GM21515 (cell line): Measurements from ENCODE around the gene PRSS50.

Experiments used
- ATAC-seq: cut with Tn5 transposase; IDR thresholded peaks from one replicate; pipeline ENCODE4 v1.9.1; 2021; ENCODE audit not compliant: unreplicated experiment

The PRSS50 gene

GRCh38 chr3:46693038-46693891, 24.4 kb downstream of the PRSS50 start, which contains the start of gene ALS2CL:
TSS of gene ALS2CL (minus strand) at chr3:46693679. CDS start at chr3:46689440, 4,239 bp downstream.
- no peak for ATAC-seq

GRCh38 chr3:46692566-46692990, 25.1 kb downstream of the PRSS50 start:
- ATAC-seq, result no peak

DNA sequence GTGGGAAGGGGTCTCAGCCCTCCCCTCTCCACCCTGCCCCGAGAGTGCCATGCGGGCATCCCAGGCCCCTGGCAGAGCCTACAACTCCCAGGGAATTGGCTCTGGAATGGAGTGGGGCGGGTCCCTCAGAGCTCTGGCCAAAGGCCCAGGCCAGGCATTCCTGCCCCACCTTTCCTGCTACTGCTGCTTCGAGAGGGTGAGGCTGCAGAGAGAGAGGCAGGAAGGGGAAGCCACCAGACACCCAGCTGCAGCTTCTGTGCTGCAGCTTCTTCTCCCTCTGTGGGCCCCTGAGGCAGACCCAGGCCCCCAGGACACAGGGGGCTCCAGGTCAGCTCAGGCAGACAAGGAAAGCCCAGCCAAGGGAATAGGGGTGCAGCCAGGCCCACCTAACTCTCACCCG, 26.9 kb downstream of the PRSS50 start:
- no peak for ATAC-seq

- no peak for ATAC-seq
Measured at GRCh38 chr3:46685446-46685845, 32.2 kb downstream of the PRSS50 start.

- ATAC-seq, result no peak
Measured at GRCh38 chr3:46684891-46685290, 32.8 kb downstream of the PRSS50 start.

GRCh38 chr3:46682974-46683373, 34.7 kb downstream of the PRSS50 start:
- ATAC-seq, result no peak

DNA sequence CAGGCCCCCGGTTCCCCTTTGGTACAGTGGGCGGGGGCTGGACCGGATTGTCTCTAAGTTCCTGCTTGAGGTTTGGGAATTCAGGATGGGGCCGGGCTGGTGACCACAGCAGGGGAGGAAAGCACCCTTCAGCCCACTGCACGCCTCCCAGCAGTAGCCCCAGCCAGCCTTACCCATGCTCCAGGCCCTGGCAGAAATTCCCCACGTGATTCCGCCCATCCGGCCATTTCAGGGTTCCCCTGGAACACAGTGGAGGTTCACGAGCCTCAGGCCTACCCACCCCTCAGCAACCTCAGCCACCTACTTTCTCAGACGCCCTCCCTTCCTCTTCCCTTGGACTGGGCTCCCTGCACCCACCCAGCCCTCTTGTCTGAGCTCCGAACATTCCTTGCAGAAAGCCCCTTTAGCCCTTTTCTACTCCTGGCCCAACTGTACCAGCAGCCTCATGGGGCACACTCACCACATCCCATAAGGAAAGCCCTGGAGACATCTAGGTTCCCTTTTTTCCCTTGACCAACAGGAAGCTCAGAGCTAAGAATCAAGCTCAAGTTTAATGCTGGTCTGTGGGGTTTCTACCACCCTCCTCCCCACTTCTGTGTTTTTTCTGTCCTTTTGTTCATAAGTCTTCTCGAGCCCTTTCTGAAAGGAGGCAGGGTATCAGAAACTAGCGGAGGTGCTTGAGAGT, 35.7 kb downstream of the PRSS50 start:
- no peak for ATAC-seq

- no peak for ATAC-seq
Measured at GRCh38 chr3:46681387-46681786, 36.3 kb downstream of the PRSS50 start.

DNA sequence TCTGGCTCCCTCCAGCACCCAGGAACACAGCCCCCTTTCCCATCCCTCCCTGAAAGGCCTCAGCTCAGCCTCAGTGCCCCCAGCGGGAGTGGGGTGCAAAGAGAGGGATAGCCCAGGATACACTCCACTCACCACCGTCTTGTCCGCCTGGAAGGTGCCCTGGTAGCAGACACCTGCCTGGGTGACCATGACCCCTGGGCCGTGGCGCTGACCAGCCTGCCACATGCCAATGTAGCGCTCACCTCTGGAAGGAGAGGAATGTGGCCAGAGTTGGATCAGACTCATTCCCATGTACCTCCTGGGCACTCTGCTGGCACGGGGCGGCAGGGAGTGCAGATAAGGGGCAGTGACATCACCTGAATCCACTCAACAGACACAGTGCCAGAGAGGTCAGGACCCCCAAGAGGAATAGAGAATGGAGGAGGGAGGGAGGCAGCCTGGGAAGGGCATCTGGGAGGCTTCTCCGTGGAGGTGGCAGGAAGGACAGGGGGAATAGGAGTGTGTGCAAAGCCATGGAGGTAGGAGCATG, 37.3 kb downstream of the PRSS50 start:
- ATAC-seq, result no peak

DNA sequence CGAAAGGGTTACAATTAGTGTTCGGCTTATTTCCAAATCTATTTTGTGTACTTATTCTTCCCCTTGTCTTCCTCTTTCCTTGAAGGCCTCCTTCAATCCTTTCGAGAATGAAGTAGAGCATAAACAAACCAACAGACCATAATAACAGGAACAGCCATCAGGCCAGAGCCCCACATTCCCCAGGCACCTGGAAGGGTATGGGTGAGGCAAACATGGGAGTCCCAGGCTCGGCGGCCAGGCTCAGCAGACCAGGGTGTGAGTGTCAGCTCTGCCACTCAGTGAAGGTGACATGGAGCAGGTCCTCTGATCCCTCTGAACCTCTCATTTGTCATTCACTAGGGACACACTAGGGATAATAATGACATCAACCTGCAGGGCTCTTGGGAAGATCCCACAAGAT, 38.0 kb downstream of the PRSS50 start:
- ATAC-seq, result no peak

DNA sequence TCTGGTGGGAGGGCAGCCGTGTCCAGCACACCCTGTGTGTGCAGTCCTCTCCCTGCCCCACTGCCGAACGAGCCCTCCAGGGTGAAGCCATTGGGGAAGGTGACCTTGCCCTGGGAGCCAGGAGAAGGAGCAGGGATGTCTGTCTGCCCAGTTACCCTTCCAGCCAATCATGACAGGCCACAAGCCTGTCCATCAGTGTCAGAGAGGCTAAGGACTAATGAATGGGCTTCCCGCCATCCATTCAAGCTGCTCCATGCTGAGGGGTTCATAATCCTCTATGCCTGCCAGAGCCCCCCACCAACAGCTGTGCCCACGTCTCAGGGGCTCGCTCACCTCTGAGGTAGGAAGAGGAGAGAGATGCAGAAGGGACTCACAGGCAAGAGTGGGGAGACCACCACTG, 39.4 kb downstream of the PRSS50 start:
- no peak for ATAC-seq

GRCh38 chr3:46677411-46677726, 40.3 kb downstream of the PRSS50 start:
- no peak for ATAC-seq

DNA sequence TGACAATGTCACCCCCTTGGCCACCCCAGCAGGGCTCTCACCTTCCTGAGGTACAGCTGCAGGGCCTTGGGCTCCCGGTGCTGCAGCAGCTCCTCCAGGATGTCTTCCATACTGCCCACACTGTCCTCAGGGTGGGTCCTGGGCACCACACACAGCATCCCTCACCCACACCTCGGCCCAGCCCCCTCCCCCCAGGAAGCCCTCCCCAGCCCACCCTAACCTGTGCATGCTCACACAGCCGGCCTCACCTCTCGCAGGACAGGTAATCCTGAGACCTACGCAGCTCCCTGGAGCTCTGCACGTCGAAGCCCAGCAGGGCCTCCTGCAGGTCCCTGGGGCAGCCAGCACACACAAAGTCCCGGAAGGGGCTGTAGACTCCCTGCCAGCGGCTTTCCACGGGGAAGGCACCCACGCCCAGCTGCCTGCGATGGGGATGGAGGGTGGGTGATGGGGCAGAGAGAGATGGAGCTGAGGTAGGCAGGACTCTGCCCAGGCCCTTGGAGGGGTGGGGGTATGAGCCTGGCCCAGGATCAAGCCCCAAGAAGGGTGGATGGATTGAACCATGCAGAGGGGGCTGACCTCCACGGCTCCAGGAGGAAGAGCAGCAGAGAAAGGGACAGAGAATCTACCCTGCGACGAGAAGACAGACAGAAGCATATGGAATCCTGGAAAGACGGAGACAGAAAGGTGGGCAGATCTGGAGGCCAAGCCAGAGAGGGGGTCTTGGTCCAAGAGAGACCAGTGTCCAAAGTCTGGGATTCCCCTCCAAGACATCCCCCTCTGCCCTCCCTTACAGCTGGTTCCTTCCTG, 40.9 kb downstream of the PRSS50 start:
- no peak for ATAC-seq

- no peak for ATAC-seq
Measured at GRCh38 chr3:46675843-46676567, 41.7 kb downstream of the PRSS50 start.

GRCh38 chr3:46675426-46675825, 42.2 kb downstream of the PRSS50 start:
- ATAC-seq, result no peak

GRCh38 chr3:46674031-46674845, 43.4 kb downstream of the PRSS50 start:
- ATAC-seq, result no peak

DNA sequence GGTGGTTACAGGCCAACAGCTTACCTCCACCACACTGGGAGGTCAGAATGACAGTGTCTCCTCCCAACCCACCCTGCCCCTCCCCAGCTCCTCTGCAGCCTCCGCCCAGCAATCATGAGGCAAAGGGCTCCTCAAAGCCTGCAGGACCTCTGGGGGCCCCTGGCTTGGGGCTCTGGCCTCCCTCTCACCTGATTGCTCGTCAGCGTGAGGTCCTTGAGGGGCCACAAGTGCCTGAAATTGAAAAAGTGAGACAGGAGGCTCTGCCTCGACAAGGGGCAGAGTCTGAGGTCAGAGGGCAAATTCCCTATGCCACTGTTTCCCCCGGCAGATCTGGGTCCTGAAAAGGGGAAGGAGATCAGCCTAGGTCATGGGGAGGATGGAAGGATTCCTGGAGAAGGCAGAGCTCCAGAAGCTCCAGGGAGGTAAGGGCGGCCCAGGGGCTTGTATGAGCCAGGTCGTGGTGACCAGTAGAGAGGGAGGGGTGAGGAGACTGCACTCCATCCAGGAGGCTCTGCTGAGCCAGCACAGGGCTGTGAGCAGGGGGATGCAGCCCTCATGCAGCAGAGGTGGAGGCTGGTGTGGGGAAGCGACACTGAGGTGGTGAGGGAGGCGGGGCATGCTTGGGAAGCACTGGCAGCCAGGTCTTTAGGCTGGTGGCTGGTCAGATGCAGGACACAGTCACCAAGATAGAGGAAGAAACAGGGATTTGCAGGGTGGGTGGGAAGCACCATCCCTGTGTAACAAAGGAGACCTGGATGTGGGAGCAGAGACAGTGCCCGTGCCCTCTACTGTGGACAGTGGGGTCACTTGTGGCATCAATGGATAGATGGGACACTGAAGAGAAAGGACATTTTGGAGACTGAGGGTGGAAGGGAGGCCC, 44.3 kb downstream of the PRSS50 start:
- ATAC-seq, result no peak

DNA sequence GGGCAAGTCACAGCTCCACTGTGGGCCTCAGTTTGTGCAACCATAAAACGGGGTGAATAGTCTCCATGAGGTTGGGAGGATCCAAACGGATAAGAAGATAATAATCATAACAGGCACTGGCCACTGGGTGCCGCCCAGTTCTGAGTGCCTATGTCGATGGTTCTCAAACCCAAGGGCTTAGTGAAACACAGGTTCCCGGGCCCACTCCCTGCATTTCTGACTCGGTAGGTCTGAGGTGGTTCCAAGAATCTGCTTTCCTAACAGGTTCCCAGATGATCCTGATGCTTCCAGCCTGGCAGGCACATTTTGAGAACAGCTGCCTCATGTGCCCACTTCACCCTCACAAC, 45.3 kb downstream of the PRSS50 start:
- no peak for ATAC-seq
